ENCODE measurements around the gene GRB10.
A peak's percentile ranks its signal among the peaks of the same experiment; 100 is the strongest.

DNA sequence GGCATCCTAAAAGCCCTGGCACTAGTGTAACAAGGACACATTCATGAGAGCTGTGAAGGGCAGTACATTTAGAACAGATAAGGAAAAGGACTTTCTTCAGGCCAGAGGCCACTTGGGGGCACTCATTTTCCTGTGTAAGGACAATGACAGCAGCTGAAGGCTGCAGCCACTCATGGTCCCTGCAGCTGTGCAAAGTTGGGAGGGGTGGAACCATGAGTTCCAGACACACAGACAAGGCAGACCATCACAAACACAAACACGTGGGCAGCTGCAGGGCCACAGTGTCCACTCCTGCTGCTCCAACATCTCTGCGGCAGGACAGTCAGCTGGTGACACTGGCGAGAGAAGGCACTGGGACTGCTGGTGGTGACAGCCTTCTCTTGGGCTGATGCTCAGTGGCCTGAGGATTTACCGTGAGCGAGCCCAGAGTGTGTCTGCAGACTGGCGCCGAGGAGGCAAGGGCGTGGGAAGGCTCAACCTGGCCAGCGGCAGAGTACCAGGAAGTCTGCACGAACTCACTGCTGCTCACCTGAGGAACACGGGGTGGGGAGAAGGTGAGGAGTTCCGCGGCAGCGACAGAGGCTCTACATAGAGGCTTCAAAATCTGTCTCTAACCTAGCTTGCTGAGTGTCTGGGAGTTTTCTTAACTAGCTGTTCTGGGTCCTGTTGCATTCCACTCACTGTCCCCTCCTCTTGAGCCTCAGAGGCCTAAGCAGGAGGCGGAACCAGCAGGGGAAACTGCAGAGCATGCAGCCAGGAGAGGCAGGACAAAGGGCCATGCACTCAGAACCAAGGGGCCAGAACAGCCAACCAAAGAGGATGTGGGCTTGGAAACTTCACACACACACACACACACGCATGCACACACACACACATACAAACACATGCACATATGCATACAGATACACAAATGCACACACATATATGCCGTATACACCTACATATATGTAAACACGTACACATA, 141.0 kb downstream of the GRB10 start:
- TF ChIP-seq CTCF (IDR thresholded peaks at IDR 0.05 in 4 of 5, conservative IDR thresholded peaks at IDR 0.05 in 1 of 5) = peak in 2 of 5 experiments; percentile 35 to 45
- TF ChIP-seq POLR2A (IDR thresholded peaks at IDR 0.05) = peak; percentile 88
